Activated naive CD8-positive, alpha-beta T cell treated with anti-CD3 and anti-CD28 coated beads for 36 hours (primary cell): ENCODE measurements around the gene TESK2. TPM values are rescaled to one million over a fixed set of nuclear protein-coding genes. Genes with fewer than 3 reads are reported as not detected.
"Not testable (repeated sequence)": the region's sequence is repeated elsewhere in the genome, so short reads cannot be mapped to it uniquely, and the experiment has no call there.

ENCODE experiments used
- DNase-seq: peaks from one replicate; pipeline ENCODE4 v3.0.0; 2021
- H3K27ac Mint-ChIP-seq: one replicate; pipeline ENCODE4 v1.8.0; 2022; ENCODE audit warnings: mild to moderate bottlenecking, moderate library complexity, mixed read lengths
- H3K27me3 Mint-ChIP-seq: one replicate; pipeline ENCODE4 v1.8.0; 2022; ENCODE audit warnings: mild to moderate bottlenecking, mixed read lengths
- H3K36me3 Mint-ChIP-seq: one replicate; pipeline ENCODE4 v1.8.0; 2021; ENCODE audit warnings: mild to moderate bottlenecking, mixed read lengths
- H3K4me1 Mint-ChIP-seq: one replicate; pipeline ENCODE4 v1.8.0; 2021; ENCODE audit warnings: mixed read lengths
- H3K4me3 Mint-ChIP-seq: one replicate; pipeline ENCODE4 v1.8.0; 2022; ENCODE audit warnings: mild to moderate bottlenecking, moderate library complexity, mixed read lengths
- H3K9me3 Mint-ChIP-seq: one replicate; pipeline ENCODE4 v1.8.0; 2022; ENCODE audit warnings: mixed read lengths
- total RNA-seq, 2 experiments: library from RNA; stranded (reverse); gene quantifications; one replicate each; pipeline ENCODE4 v1.2.3, GENCODE V29; 2021

The TESK2 gene
- total RNA-seq, 2 experiments from 2014 or later, result 2.4 to 2.9 TPM

- Mint-ChIP-seq H3K4me3 (no peak overlapping the region), H3K36me3 (peaks cover 2% of the 10 kb centered on the region)
Measured at GRCh38 chr1:45493116-45493697, 2.2 kb upstream of the TESK2 start.

DNA sequence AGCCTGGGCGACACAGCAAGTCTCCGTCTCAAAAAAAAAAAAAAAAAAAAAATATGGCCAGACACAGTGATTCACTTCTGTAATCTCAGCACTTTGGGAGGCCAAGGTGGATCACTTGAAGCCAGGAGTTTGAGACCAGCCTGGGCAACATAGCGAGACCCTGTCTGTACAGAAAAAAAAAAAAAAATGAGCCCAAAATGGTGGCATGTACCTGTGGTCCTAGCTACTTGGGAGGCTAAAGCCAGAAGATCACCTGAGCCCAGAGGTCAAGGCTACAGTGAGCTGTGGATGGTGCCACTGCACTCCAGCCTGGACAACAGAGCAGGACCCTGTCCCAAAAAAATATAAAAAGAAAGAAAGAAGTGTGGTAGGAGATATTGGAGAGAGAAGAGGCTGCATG is 1.7 kb upstream of the TESK2 start:
- Mint-ChIP-seq H3K36me3 (peaks cover 2% of the 10 kb centered on the region), H3K4me1 (peaks cover 11% of the 10 kb centered on the region), H3K4me3 (no peak overlapping the region), H3K27me3 (no peaks in the 10 kb centered on the region), H3K27ac (no peak overlapping the region), H3K9me3 (no peaks in the 10 kb centered on the region)
- DNase-seq, result no peak

More at GRCh38 chr1:45493116-45493697, 2.2 kb upstream of the TESK2 start:
- peak; percentile 36 for DNase-seq
- H3K27me3 Mint-ChIP-seq, result no peaks in the 10 kb centered on the region
- H3K9me3 Mint-ChIP-seq, result no peaks in the 10 kb centered on the region
- H3K4me1 Mint-ChIP-seq, result peaks cover 10% of the 10 kb centered on the region
- H3K27ac Mint-ChIP-seq, result no peak overlapping the region

DNA sequence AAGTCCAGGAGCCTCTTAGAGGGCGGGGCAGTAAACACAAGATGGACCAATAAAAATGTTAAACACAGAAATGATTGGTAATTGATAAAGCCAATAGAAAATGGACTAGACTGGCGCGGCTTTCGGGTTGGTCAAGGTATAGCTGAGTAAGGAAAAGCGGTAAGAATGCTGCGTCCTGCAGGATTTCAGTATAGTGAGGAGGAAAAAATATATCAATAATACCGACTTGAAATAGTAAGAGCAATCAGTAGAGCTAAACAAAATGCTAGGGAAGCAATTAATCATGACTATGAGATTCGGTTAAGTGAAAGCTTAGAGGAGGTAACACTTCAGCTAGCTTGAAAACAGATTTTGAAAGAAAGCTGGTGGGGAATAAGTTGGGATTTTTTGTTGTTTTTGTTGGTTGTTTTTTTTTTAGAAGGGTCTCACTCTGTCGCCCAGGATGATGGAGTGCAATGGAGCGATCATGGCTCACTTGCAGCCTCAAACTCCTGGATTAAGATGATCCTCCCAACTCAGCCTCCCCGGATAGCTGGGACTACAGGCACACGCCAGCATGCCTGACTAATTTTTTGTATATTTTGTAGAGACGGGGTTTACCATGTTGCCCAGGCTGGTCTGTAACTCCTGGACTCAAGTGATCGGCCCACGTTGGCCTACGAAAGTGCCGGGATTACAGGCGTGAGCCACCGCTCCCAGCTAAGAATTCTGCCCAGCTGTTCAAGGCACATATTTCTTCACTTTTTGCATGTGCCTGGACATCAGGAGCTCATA is 711 bp upstream of the TESK2 start:
- no peak for DNase-seq
- H3K27me3 Mint-ChIP-seq, result no peaks in the 10 kb centered on the region
- no peak overlapping the region for H3K27ac Mint-ChIP-seq
- peaks cover 2% of the 10 kb centered on the region for H3K36me3 Mint-ChIP-seq
- peaks cover 11% of the 10 kb centered on the region for H3K4me1 Mint-ChIP-seq
- no peak overlapping the region for H3K4me3 Mint-ChIP-seq
- no peaks in the 10 kb centered on the region for H3K9me3 Mint-ChIP-seq

GRCh38 chr1:45490121-45490625 is 790 bp downstream of the TESK2 start:
- H3K9me3 Mint-ChIP-seq, result no peaks in the 10 kb centered on the region
- H3K4me3 Mint-ChIP-seq, result no peak overlapping the region
- H3K27ac Mint-ChIP-seq, result no peak overlapping the region
- H3K36me3 Mint-ChIP-seq, result no peaks in the 10 kb centered on the region
- H3K4me1 Mint-ChIP-seq, result peaks cover 11% of the 10 kb centered on the region
- no peaks in the 10 kb centered on the region for H3K27me3 Mint-ChIP-seq
- no peak for DNase-seq

GRCh38 chr1:45489379-45489778 is 1.6 kb downstream of the TESK2 start:
- H3K27ac Mint-ChIP-seq, H3K4me3 Mint-ChIP-seq, H3K27me3 Mint-ChIP-seq, H3K36me3 Mint-ChIP-seq, H3K9me3 Mint-ChIP-seq: not testable (repeated sequence)
- peak; percentile 28 for DNase-seq
- H3K4me1 Mint-ChIP-seq, result peaks cover 11% of the 10 kb centered on the region

- peaks cover 11% of the 10 kb centered on the region for H3K4me1 Mint-ChIP-seq
- H3K27me3 Mint-ChIP-seq, result no peaks in the 10 kb centered on the region
- H3K27ac Mint-ChIP-seq, result no peak overlapping the region
- no peak overlapping the region for H3K4me3 Mint-ChIP-seq
- no peak for DNase-seq
- no peaks in the 10 kb centered on the region for H3K9me3 Mint-ChIP-seq
- no peaks in the 10 kb centered on the region for H3K36me3 Mint-ChIP-seq
Measured at GRCh38 chr1:45488666-45489377, 2.1 kb downstream of the TESK2 start.

- H3K4me1 Mint-ChIP-seq, result peaks cover 10% of the 10 kb centered on the region
- no peaks in the 10 kb centered on the region for H3K27me3 Mint-ChIP-seq
- H3K4me3 Mint-ChIP-seq, result no peak overlapping the region
- DNase-seq, result no peak
- no peaks in the 10 kb centered on the region for H3K36me3 Mint-ChIP-seq
- H3K27ac Mint-ChIP-seq, result no peak overlapping the region
- no peaks in the 10 kb centered on the region for H3K9me3 Mint-ChIP-seq
Measured at GRCh38 chr1:45485949-45486348, 5.0 kb downstream of the TESK2 start.

- Mint-ChIP-seq H3K27ac (no peak overlapping the region), H3K9me3 (no peaks in the 10 kb centered on the region), H3K4me1 (peaks cover 3% of the 10 kb centered on the region), H3K36me3 (no peaks in the 10 kb centered on the region), H3K4me3 (no peak overlapping the region), H3K27me3 (no peaks in the 10 kb centered on the region)
- no peak for DNase-seq
Measured at GRCh38 chr1:45479039-45479748, 11.8 kb downstream of the TESK2 start.

- Mint-ChIP-seq H3K4me1 (peaks cover 6% of the 10 kb centered on the region), H3K9me3 (no peaks in the 10 kb centered on the region), H3K36me3 (no peaks in the 10 kb centered on the region), H3K27me3 (no peaks in the 10 kb centered on the region), H3K27ac (no peak overlapping the region), H3K4me3 (no peak overlapping the region)
- DNase-seq, result no peak
Measured at GRCh38 chr1:45478121-45478814, 12.7 kb downstream of the TESK2 start.

- no peaks in the 10 kb centered on the region for H3K9me3 Mint-ChIP-seq
- H3K4me1 Mint-ChIP-seq, result peaks cover 10% of the 10 kb centered on the region
- H3K27ac Mint-ChIP-seq, result no peak overlapping the region
Measured at GRCh38 chr1:45477646-45478045, 13.3 kb downstream of the TESK2 start.

DNA sequence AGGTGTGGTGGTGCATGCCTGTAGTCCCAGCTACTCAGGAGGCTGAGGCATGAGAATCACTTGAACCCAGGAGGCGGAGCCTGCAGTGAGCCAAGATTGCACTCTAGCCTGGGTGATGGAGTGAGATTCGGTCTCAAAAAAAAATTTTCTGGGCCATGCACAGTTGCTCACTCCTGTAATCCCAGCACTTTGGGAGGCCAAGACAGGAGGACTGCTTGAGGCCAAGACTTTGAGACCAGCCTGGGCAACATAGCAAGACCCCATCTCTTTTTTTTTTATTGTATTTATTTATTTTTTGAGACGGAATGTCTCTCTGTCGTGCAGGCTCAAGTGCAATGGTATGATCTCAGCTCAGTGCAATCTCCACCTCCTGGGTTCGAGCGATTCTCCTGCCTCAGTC is 16.8 kb downstream of the TESK2 start:
- H3K27ac Mint-ChIP-seq, H3K27me3 Mint-ChIP-seq, H3K36me3 Mint-ChIP-seq, DNase-seq, H3K4me3 Mint-ChIP-seq, H3K9me3 Mint-ChIP-seq: not testable (repeated sequence)
- peaks cover 12% of the 10 kb centered on the region for H3K4me1 Mint-ChIP-seq

More at GRCh38 chr1:45477646-45478045, 13.3 kb downstream of the TESK2 start:
- no peak overlapping the region for H3K4me3 Mint-ChIP-seq
- H3K36me3 Mint-ChIP-seq, result no peaks in the 10 kb centered on the region
- H3K27me3 Mint-ChIP-seq, result no peaks in the 10 kb centered on the region
- no peak for DNase-seq

- H3K9me3 Mint-ChIP-seq, result no peaks in the 10 kb centered on the region
- no peaks in the 10 kb centered on the region for H3K36me3 Mint-ChIP-seq
- DNase-seq, result no peak
- H3K4me1 Mint-ChIP-seq, result peaks cover 9% of the 10 kb centered on the region
- H3K4me3 Mint-ChIP-seq, result no peak overlapping the region
- H3K27me3 Mint-ChIP-seq, result no peaks in the 10 kb centered on the region
- H3K27ac Mint-ChIP-seq, result no peak overlapping the region
Measured at GRCh38 chr1:45473302-45473701, 17.7 kb downstream of the TESK2 start.

DNA sequence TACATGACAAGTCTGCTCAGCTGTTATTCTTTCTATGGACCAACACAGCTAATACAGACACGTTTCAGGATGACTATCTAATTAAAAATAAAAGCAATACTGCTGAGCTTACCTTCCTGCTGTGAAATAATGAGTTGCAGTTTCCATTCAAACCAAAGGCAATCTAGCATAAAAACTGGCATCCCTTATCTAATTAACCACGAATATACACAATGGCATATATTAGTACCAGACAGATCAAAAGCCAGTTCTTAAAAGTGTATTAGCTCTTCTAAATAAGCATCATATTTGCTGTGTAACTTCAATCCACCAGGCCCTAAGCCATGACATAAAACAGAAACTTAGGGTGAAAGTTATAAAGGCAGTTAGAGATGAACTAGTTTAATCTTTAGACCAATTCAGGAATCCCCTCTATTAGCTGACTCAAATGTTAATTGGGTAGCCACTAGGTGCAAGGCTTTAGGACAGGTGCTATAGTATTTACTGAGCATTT is 20.6 kb downstream of the TESK2 start:
- no peak overlapping the region for H3K27ac Mint-ChIP-seq
- H3K36me3 Mint-ChIP-seq, result no peaks in the 10 kb centered on the region
- H3K27me3 Mint-ChIP-seq, result no peaks in the 10 kb centered on the region
- no peaks in the 10 kb centered on the region for H3K9me3 Mint-ChIP-seq
- no peak overlapping the region for H3K4me3 Mint-ChIP-seq
- DNase-seq, result no peak
- H3K4me1 Mint-ChIP-seq, result peaks cover 9% of the 10 kb centered on the region

DNA sequence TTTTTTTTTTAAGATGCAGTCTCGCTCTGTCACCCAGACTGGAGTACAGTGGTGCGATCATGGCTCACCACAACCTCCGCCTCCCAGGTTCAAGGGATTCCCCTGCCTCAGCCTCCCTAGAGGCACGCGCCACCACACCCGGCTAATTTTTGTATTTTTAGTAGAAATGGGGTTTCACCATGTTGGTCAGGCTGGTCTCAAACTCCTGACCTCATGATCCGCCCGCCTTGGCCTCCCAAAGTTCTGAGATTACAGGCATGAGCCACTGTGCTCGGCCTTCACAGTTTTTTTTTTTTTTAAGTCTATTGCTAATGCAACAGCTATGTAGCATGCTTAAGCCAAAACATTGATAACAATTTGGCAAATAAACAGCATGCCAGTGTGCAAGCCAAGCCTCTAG is 23.6 kb downstream of the TESK2 start:
- not testable (repeated sequence) for H3K4me3 Mint-ChIP-seq, H3K27me3 Mint-ChIP-seq, H3K27ac Mint-ChIP-seq, H3K4me1 Mint-ChIP-seq, H3K36me3 Mint-ChIP-seq, H3K9me3 Mint-ChIP-seq, DNase-seq
